Sigmoid colon (tissue), 4 donors: ENCODE results near the gene MSLN.

Source experiments
- EP300 ChIP-seq, 4 donors: sonication (generic); formaldehyde crosslinking; IDR thresholded peaks; one replicate each; pipeline ENCODE4 v1.6.1; 2017; ENCODE audit warnings: antibody characterized with exemption in 4 of 4
- TF ChIP-seq, protein P1 (sequence below), 4 experiments: fragments of 450-650 bp in 3 of 4; fragments of 200-600 bp in 1 of 4; IDR thresholded peaks; one replicate each; pipeline ENCODE4 v1.5.1; 2016 to 2019; ENCODE audit warnings: antibody characterized with exemption in 4 of 4, mild to moderate bottlenecking in 3 of 4, moderate library complexity in 2 of 4

DNA sequence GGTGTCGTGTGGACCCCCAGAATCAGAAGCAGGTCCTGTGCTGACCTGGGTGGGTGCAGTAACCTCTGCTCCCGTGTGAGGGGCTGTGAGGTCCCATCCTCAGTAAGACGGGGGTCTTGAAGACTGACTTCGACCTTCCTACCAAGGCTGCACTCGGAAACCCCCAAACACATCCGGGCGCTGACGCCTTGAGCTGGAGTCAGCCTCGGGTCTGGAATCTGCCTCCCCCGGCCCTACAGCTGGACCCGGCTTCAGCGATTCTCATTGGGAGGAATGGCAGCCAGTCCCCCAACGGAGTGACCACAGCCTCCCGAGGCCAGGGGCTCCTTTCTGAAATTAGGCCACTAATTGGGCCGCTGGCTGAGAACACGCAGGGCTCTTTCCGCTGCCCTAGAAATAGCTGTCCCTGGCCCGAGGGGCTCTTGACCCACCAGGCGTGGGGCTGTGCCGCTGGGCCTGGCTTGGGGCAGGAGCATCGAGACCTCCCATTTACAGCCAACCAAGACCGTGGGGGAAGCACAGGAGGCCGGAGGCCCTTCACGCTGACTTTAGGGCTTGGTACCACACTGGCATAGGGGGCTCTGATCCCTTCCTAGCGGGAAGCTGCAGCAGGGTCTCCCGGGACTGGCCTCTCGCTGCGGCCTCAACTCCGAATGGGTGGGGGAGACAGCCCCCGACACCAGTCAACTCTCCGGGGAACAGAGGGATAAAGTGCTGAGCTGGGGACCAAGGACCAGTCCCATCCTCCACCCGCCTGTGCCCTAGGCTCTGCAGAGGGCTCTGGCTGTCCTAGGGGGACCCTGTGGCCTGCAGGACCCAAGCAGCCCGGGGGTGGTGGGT is 42.6 kb downstream of the MSLN start:
- no peak for TF ChIP-seq EP300 (IDR thresholded peaks at IDR 0.05)
- TF ChIP-seq, protein P1, sequence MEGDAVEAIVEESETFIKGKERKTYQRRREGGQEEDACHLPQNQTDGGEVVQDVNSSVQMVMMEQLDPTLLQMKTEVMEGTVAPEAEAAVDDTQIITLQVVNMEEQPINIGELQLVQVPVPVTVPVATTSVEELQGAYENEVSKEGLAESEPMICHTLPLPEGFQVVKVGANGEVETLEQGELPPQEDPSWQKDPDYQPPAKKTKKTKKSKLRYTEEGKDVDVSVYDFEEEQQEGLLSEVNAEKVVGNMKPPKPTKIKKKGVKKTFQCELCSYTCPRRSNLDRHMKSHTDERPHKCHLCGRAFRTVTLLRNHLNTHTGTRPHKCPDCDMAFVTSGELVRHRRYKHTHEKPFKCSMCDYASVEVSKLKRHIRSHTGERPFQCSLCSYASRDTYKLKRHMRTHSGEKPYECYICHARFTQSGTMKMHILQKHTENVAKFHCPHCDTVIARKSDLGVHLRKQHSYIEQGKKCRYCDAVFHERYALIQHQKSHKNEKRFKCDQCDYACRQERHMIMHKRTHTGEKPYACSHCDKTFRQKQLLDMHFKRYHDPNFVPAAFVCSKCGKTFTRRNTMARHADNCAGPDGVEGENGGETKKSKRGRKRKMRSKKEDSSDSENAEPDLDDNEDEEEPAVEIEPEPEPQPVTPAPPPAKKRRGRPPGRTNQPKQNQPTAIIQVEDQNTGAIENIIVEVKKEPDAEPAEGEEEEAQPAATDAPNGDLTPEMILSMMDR (IDR thresholded peaks at IDR 0.05), result no peak
